K562 (cell line): ENCODE measurements around the gene ZZZ3. TPM values are rescaled to one million over a fixed set of nuclear protein-coding genes. Genes with fewer than 3 reads are reported as not detected.

Source experiments
- ARID2 ChIP-seq: fragments of 450-650 bp; IDR thresholded peaks from 2 replicates; pipeline ENCODE4 v1.6.1; 2017; ENCODE audit warnings: antibody characterized with exemption, mild to moderate bottlenecking
- BMI1 ChIP-seq: fragments of 150-350 bp; IDR thresholded peaks from 2 replicates; pipeline ENCODE4 v1.6.1; 2014; ENCODE audit warnings: low read length
- CBX2 ChIP-seq: fragments of 200-600 bp; sonication (generic); IDR thresholded peaks from one replicate; pipeline ENCODE4 v1.6.1; 2012; ENCODE audit warnings: mild to moderate bottlenecking, low read length, inconsistent platforms; ENCODE audit not compliant: insufficient read depth, poor library complexity, severe bottlenecking
- CEBPB ChIP-seq: fragments of 450-650 bp; IDR thresholded peaks from 2 replicates; pipeline ENCODE4 v1.6.1; 2016; ENCODE audit warnings: missing genetic modification characterization, missing compliant biosample characterization
- EHMT2 ChIP-seq: fragments of 450-650 bp; IDR thresholded peaks from 2 replicates; pipeline ENCODE4 v1.6.1; 2018; ENCODE audit warnings: antibody characterized with exemption
- HLTF ChIP-seq: fragments of 450-650 bp; IDR thresholded peaks from 2 replicates; pipeline ENCODE4 v1.6.1; 2016
- JUN ChIP-seq, 2 experiments: sonication (generic) in 1 of 2; formaldehyde crosslinking in 1 of 2; IDR thresholded peaks; 2 replicates each; pipeline versions ENCODE4 v1.6.1 to v1.8.0; 2012 to 2022; ENCODE audit warnings: borderline replicate concordance in 2 of 2, mild to moderate bottlenecking in 2 of 2, improper control_type of control experiment in 1 of 2, low read depth in 1 of 2, low read length in 1 of 2, missing genetic modification reagents in 1 of 2
- MAFF ChIP-seq: IDR thresholded peaks from 2 replicates; pipeline ENCODE4 v1.6.1; 2012; ENCODE audit warnings: low read length, improper control_type of control experiment
- MTA2 ChIP-seq: fragments of 450-650 bp; IDR thresholded peaks from 2 replicates; pipeline ENCODE4 v1.6.1; 2016; ENCODE audit warnings: low read depth
- NFIC ChIP-seq: fragments of 450-650 bp; IDR thresholded peaks from 2 replicates; pipeline ENCODE4 v1.6.1; 2017; ENCODE audit warnings: mild to moderate bottlenecking, inconsistent platforms
- PHF8 ChIP-seq: fragments of 200-600 bp; sonication (generic); IDR thresholded peaks from 2 replicates; pipeline ENCODE4 v1.6.1; 2012; ENCODE audit warnings: mixed run types, mild to moderate bottlenecking, inconsistent platforms, low read length, moderate library complexity, borderline replicate concordance
- POLR2G ChIP-seq: fragments of 200-400 bp; formaldehyde crosslinking; IDR thresholded peaks from 2 replicates; pipeline ENCODE4 v1.6.1; 2017; ENCODE audit warnings: low read depth, mild to moderate bottlenecking, antibody characterized with exemption, low read length, moderate library complexity
- RAD21 ChIP-seq, 2 experiments: fragments of 250-450 bp in 1 of 2; fragments of 450-650 bp in 1 of 2; sonication (Bioruptor Pico) in 1 of 2; formaldehyde crosslinking in 1 of 2; IDR thresholded peaks in 1 of 2; conservative IDR thresholded peaks in 1 of 2; 2 replicates each; pipeline versions ENCODE4 v1.4.0 to v1.8.0; 2020 to 2022; ENCODE audit warnings: mild to moderate bottlenecking in 2 of 2, moderate library complexity in 1 of 2
- RFX5 ChIP-seq: IDR thresholded peaks from 2 replicates; pipeline ENCODE4 v1.6.1; 2011; ENCODE audit warnings: low read depth, mild to moderate bottlenecking, improper control_type of control experiment, low read length
- SAFB ChIP-seq: fragments of 200-400 bp; formaldehyde crosslinking; IDR thresholded peaks from 2 replicates; pipeline ENCODE4 v1.6.1; 2017; ENCODE audit warnings: low read depth, low read length, borderline replicate concordance
- SP2 ChIP-seq: IDR thresholded peaks from 2 replicates; pipeline ENCODE4 v1.6.1; 2011; ENCODE audit warnings: mild to moderate bottlenecking, low read depth, low read length, moderate library complexity; ENCODE audit not compliant: poor library complexity, severe bottlenecking; ENCODE audit errors: extremely low read depth
- SREBF1 ChIP-seq: fragments of 150-350 bp; IDR thresholded peaks from 2 replicates; pipeline ENCODE4 v1.6.1; 2014; ENCODE audit warnings: antibody characterized with exemption, low read depth, low read length, borderline replicate concordance
- ZFP30 ChIP-seq: fragments of 250-450 bp; sonication (Bioruptor Pico); IDR thresholded peaks from 2 replicates; pipeline ENCODE4 v1.8.0; 2022; ENCODE audit warnings: moderate library complexity, mild to moderate bottlenecking, inconsistent platforms, borderline replicate concordance
- ZNF3 ChIP-seq: fragments of 250-450 bp; sonication (Bioruptor Pico); IDR thresholded peaks from 2 replicates; pipeline ENCODE4 v1.5.0; 2021; ENCODE audit warnings: mild to moderate bottlenecking, moderate library complexity
- ZNF436 ChIP-seq: fragments of 250-450, 450-650 bp; sonication (Bioruptor Pico); formaldehyde crosslinking; IDR thresholded peaks from 2 replicates; pipeline ENCODE4 v1.7.0; 2020; ENCODE audit warnings: mild to moderate bottlenecking
- ZNF449 ChIP-seq: fragments of 250-450 bp; sonication (Bioruptor Pico); IDR thresholded peaks from 2 replicates; pipeline ENCODE4 v1.8.0; 2022; ENCODE audit warnings: moderate library complexity, mild to moderate bottlenecking, inconsistent platforms
- ZSCAN32 ChIP-seq: fragments of 450-650 bp; formaldehyde crosslinking; IDR thresholded peaks from 2 replicates; pipeline ENCODE4 v1.4.0; 2020; ENCODE audit warnings: mild to moderate bottlenecking, moderate library complexity
- polyA plus RNA-seq, 8 experiments: library from polyadenylated mRNA; depleted of rRNA in 4 of 8; stranded (reverse) in 5 of 8; unstranded in 3 of 8; fragments of >200 nt; fragmentation: Nextera tagmentation in 2 of 8; fragmentation: Illumina TruSeq in 1 of 8; extraction: Ambion mirVana in 2 of 8; extraction: Trizol in 1 of 8; gene quantifications; 2 replicates each; pipeline versions ENCODE4 v1.2.1 to v1.2.3, GENCODE V29; 2011 to 2014; ENCODE audit warnings: inconsistent platforms in 1 of 8, missing spikeins in 1 of 8
- total RNA-seq, 7 experiments: library from RNA; depleted of rRNA in 6 of 7; stranded (reverse); fragments of >200 nt in 6 of 7; fragmentation: Illumina TruSeq in 2 of 7; extraction: Trizol in 2 of 7; gene quantifications; 2 replicates each; pipeline versions ENCODE4 v1.2.1 to v1.2.3, GENCODE V29; 2011 to 2021; ENCODE audit warnings: low replicate concordance in 1 of 7
- TF ChIP-seq, protein P1 (sequence below): sonication (generic); IDR thresholded peaks from 2 replicates; pipeline ENCODE4 v1.6.1; 2016

The ZZZ3 gene
- total and polyA plus RNA-seq, 9 of the 15 experiments (the other 6 are each of a cell fraction or from before 2014, with no cell fraction given) = 13.9 to 64.0 (median 36.7) TPM

DNA sequence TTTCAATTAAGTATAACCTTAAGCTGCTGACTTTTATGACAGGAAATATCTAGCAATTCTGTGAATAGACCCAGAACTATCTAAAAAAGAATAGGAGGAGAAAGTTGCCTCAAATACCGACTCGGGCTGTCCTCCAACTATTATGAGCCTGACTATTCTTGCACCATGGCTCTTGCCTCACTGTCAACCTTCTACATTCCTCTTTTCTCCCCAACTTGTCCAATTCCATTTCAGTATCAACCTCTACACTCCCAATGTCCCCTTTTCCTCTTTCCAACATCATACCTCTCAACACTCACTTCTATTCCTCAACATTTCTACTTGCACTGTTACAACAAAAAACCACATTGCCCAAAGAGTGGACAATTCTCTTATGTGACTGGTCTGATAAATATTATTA lies 2.3 kb downstream of the ZZZ3 start (continued):
- TF ChIP-seq RAD21 (CRISPR knock-in tag; conservative IDR thresholded peaks at IDR 0.05 in 1 of 2, IDR thresholded peaks at IDR 0.05 in 1 of 2) (no peak), ARID2 (peak; percentile 59; the same call in 1 of the 2 replicates), RFX5 (no peak), ZNF3 (CRISPR knock-in tag) (no peak), POLR2G (no peak), CEBPB (tag) (0 out of 2 replicates have a peak, but pooled peaks have one; percentile 14), ZSCAN32 (no peak), SREBF1 (no peak), CBX2 (no peak), ZNF436 (CRISPR knock-in tag) (no peak), SP2 (no peak), NFIC (0 out of 2 replicates have a peak, but pooled peaks have one; percentile 18), PHF8 (no peak), EHMT2 (peak; percentile 56; the same call in 1 of the 2 replicates), ZNF449 (CRISPR knock-in tag) (no peak), BMI1 (no peak), SAFB (no peak), JUN (IDR thresholded peaks at IDR 0.05; ENCODE audit: borderline replicate concordance, low read depth, low read length) (no peak), JUN (CRISPR knock-in tag; IDR thresholded peaks at IDR 0.05; ENCODE audit: borderline replicate concordance) (no peak), MTA2 (no peak), MAFF (no peak), HLTF (0 out of 2 replicates have a peak, but pooled peaks have one; percentile 43), ZFP30 (CRISPR knock-in tag) (no peak)
- TF ChIP-seq, protein P1, sequence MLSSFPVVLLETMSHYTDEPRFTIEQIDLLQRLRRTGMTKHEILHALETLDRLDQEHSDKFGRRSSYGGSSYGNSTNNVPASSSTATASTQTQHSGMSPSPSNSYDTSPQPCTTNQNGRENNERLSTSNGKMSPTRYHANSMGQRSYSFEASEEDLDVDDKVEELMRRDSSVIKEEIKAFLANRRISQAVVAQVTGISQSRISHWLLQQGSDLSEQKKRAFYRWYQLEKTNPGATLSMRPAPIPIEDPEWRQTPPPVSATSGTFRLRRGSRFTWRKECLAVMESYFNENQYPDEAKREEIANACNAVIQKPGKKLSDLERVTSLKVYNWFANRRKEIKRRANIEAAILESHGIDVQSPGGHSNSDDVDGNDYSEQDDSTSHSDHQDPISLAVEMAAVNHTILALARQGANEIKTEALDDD = peak; percentile 43; the same call in 1 of the 2 replicates
